Vagina (tissue), 2 donors: ENCODE data around the gene HJV.

ENCODE experiments used
- POLR2AphosphoS5 ChIP-seq, 2 donors: sonication (generic); formaldehyde crosslinking; IDR thresholded peaks; one replicate each; pipeline ENCODE4 v1.9.0; 2017; ENCODE audit warnings: antibody characterized with exemption in 2 of 2, mild to moderate bottlenecking in 2 of 2, low read depth in 1 of 2; ENCODE audit not compliant: insufficient read depth in 1 of 2
- TF ChIP-seq, protein P1 (sequence below), 3 experiments: fragments of 450-650 bp in 2 of 3; fragments of 200-600 bp in 1 of 3; sonication (generic) in 1 of 3; IDR thresholded peaks; one replicate each; pipeline ENCODE4 v1.5.1; 2017 to 2019; ENCODE audit warnings: antibody characterized with exemption in 3 of 3, mild to moderate bottlenecking in 2 of 3, moderate library complexity in 2 of 3

DNA sequence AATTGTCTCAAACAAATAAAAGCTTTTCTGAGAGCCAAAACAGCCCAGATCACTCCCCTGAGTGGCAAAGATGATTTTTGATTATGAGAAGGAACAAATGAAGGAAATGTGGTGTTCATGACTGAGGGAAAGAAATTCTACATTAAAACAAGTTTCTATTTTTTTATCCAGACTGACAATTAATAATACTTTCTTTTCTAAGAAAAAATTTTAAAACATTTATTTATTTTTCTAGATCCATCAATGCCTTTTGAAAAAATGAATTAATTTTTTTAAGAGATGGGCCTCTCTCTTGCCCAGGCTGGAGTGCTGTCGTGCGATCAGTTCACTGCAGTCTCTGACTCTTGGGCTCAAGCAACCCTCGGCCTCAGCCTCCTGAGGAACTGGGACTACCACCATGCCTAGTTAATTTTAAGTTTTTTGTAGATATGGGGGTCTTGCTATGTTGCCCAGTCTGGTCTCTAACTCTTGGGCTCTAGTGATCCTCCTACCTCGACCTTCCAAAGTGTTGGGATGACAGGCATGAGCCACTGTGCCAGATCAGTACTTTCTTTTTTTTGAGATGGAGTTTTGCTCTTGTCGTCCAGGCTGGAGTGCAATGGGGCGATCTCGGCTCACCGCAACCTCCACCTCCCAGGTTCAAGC is 13.9 kb downstream of the HJV start:
- TF ChIP-seq, protein P1, sequence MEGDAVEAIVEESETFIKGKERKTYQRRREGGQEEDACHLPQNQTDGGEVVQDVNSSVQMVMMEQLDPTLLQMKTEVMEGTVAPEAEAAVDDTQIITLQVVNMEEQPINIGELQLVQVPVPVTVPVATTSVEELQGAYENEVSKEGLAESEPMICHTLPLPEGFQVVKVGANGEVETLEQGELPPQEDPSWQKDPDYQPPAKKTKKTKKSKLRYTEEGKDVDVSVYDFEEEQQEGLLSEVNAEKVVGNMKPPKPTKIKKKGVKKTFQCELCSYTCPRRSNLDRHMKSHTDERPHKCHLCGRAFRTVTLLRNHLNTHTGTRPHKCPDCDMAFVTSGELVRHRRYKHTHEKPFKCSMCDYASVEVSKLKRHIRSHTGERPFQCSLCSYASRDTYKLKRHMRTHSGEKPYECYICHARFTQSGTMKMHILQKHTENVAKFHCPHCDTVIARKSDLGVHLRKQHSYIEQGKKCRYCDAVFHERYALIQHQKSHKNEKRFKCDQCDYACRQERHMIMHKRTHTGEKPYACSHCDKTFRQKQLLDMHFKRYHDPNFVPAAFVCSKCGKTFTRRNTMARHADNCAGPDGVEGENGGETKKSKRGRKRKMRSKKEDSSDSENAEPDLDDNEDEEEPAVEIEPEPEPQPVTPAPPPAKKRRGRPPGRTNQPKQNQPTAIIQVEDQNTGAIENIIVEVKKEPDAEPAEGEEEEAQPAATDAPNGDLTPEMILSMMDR (IDR thresholded peaks at IDR 0.05), result no peak
- TF ChIP-seq POLR2AphosphoS5 (IDR thresholded peaks at IDR 0.05; ENCODE audit: insufficient read depth in 1 of 2, low read depth in 1 of 2), result no peak
